Activated CD4-positive, alpha-beta T cell treated with anti-CD3 and anti-CD28 coated beads for 36 hours (primary cell): Measurements from ENCODE around the gene NTN5. TPM values are rescaled to one million over a fixed set of nuclear protein-coding genes. Genes with fewer than 3 reads are reported as not detected.

Experiments used
- ATAC-seq: fragments of 200-7000 bp; cut with Tn5 transposase; one replicate; pipeline ENCODE4 v1.10.0; 2021; ENCODE audit warnings: mild to moderate bottlenecking, moderate library complexity
- CTCF ChIA-PET: fragments of 350-600 bp; sonication (Branson Sonifier 250); formaldehyde crosslinking; loops from one replicate; lab custom pipeline; 2021; ENCODE audit warnings: antibody characterized with exemption; lab: Charles Lee
- POLR2A ChIA-PET: fragments of 350-600 bp; sonication (Branson Sonifier 250); formaldehyde crosslinking; loops from one replicate; lab custom pipeline; 2021; ENCODE audit warnings: antibody characterized with exemption, inconsistent platforms; lab: Charles Lee
- DNase-seq: peaks from one replicate; pipeline ENCODE4 v3.0.0-alpha.2; 2020
- H3K27ac Mint-ChIP-seq: one replicate; pipeline ENCODE4 v1.8.0; 2021; ENCODE audit warnings: mixed read lengths
- H3K27me3 Mint-ChIP-seq: one replicate; pipeline ENCODE4 v1.8.0; 2021; ENCODE audit warnings: mixed read lengths
- H3K36me3 Mint-ChIP-seq: one replicate; pipeline ENCODE4 v1.8.0; 2021; ENCODE audit warnings: low read depth, mixed read lengths
- H3K4me1 Mint-ChIP-seq: one replicate; pipeline ENCODE4 v1.8.0; 2021; ENCODE audit warnings: mixed read lengths
- H3K4me3 Mint-ChIP-seq: one replicate; pipeline ENCODE4 v1.8.0; 2021; ENCODE audit warnings: mild to moderate bottlenecking, moderate library complexity, mixed read lengths
- H3K9me3 Mint-ChIP-seq: one replicate; pipeline ENCODE4 v1.8.0; 2021; ENCODE audit warnings: low read depth, mixed read lengths
- intact Hi-C, 2 experiments: fragments of 100-400 bp; cut with DNase I in 1 of 2; cut with micrococcal nuclease in 1 of 2; formaldehyde crosslinking; loops; one replicate each; pipeline versions ENCODE4 v1.14.2 to v1.15.1; 2022 to 2024; cut with DNase I, micrococcal nuclease
- total RNA-seq, 2 experiments: library from RNA; stranded (reverse); gene quantifications; one replicate each; pipeline ENCODE4 v1.2.3, GENCODE V29; 2021

NTN5 gene
- total RNA-seq, 2 experiments from 2014 or later, result 0.50 to 0.60 TPM

GRCh38 chr19:48613852-48614435 is 58.9 kb downstream of the NTN5 start:
- Mint-ChIP-seq H3K27me3 (no peaks in the 10 kb centered on the region), H3K36me3 (peaks cover 38% of the 10 kb centered on the region), H3K27ac (peak overlapping the region; percentile 25), H3K9me3 (no peaks in the 10 kb centered on the region), H3K4me3 (no peak overlapping the region), H3K4me1 (peaks cover 21% of the 10 kb centered on the region)
- ChIA-PET CTCF (interaction anchor here (0.5 to 0.7 kb wide), 3 partner anchors 99 to 343 kb away, joined by 3 to 4 read pairs (median 4); no protein-coding TSS in a partner anchor), POLR2A (interaction anchor here (0.6 to 2.4 kb wide), 4 partner anchors 8 to 112 kb away, joined by 3 to 7 read pairs (median 4); no protein-coding TSS in a partner anchor)
- ATAC-seq, result no peak
- no peak for DNase-seq
- intact Hi-C loops, result no loop called here

GRCh38 chr19:48613024-48613851 is 59.6 kb downstream of the NTN5 start:
- ATAC-seq (no peak), DNase-seq (no peak)
- Mint-ChIP-seq H3K36me3 (peaks cover 32% of the 10 kb centered on the region), H3K4me3 (no peak overlapping the region), H3K27me3 (no peaks in the 10 kb centered on the region), H3K27ac (no peak overlapping the region), H3K4me1 (peaks cover 24% of the 10 kb centered on the region), H3K9me3 (no peaks in the 10 kb centered on the region)
- intact Hi-C loops, result no loop called here
- ChIA-PET CTCF (interaction anchor here (0.5 kb wide), 1 partner anchor 213 kb away, joined by 3 read pairs; no protein-coding TSS in a partner anchor), POLR2A (interaction anchor here (0.7 to 2.4 kb wide), 3 partner anchors 8 to 18 kb away, joined by 3 to 7 read pairs (median 4); no protein-coding TSS in a partner anchor)

GRCh38 chr19:48611872-48612271 is 60.9 kb downstream of the NTN5 start:
- ChIA-PET CTCF (interaction anchor here (0.7 kb wide), 1 partner anchor 1727 kb away, joined by 3 read pairs; no protein-coding TSS in a partner anchor), POLR2A (no interaction called here)
- Mint-ChIP-seq H3K27me3 (no peaks in the 10 kb centered on the region), H3K9me3 (no peaks in the 10 kb centered on the region), H3K4me1 (peaks cover 14% of the 10 kb centered on the region), H3K36me3 (peaks cover 18% of the 10 kb centered on the region), H3K27ac (no peak overlapping the region), H3K4me3 (no peak overlapping the region)
- ATAC-seq, result no peak
- DNase-seq, result no peak
- intact Hi-C loops, result no loop called here

Other genes with a start within 250 kb of the NTN5 start
- 10 to 100 TPM; 43.4 to 51.3 TPM for gene GRWD1, start 227.0 kb downstream of the NTN5 start, total RNA-seq
- 1 to 10 TPM in 1 of 2 experiments, under 1 TPM in 1; 0.86 to 1.1 TPM for gene KCNJ14, start 217.4 kb downstream of the NTN5 start, total RNA-seq
- 10 to 100 TPM; 22.5 to 24.2 TPM for gene CYTH2, start 203.6 kb downstream of the NTN5 start, total RNA-seq
- gene LMTK3, start 161.2 kb downstream of the NTN5 start, total RNA-seq, result 1 to 10 TPM; 3.9 to 4.5 TPM
- not detected for gene SULT2B1, start 120.8 kb downstream of the NTN5 start, total RNA-seq
- gene SPACA4, start 66.3 kb downstream of the NTN5 start, total RNA-seq, result not detected
- gene FAM83E, start 57.9 kb downstream of the NTN5 start, total RNA-seq, result 1 to 10 TPM; 1.5 to 4.1 TPM
- 1,000 to 10,000 TPM; 2,026 to 2,191 TPM for gene RPL18, start 53.8 kb downstream of the NTN5 start, total RNA-seq
- 10 to 100 TPM; 27.0 TPM for gene SPHK2, start 53.5 kb downstream of the NTN5 start, total RNA-seq
- 10 to 100 TPM in 1 of 2 experiments, 1 to 10 TPM in 1; 8.3 to 12.4 TPM for gene DBP, start 35.6 kb downstream of the NTN5 start, total RNA-seq
- 10 to 100 TPM; 11.5 to 18.0 TPM for gene CA11, start 26.8 kb downstream of the NTN5 start, total RNA-seq
- not detected for gene FUT2, start 23.0 kb upstream of the NTN5 start, total RNA-seq
- gene MAMSTR, start 46.7 kb upstream of the NTN5 start, total RNA-seq, result under 1 TPM; 0.69 to 0.70 TPM
- gene RASIP1, start 67.6 kb upstream of the NTN5 start, total RNA-seq, result under 1 TPM; 0.67 to 0.73 TPM
- not detected for gene IZUMO1, start 73.9 kb upstream of the NTN5 start, total RNA-seq
- gene FUT1, start 79.6 kb upstream of the NTN5 start, total RNA-seq, result under 1 TPM; 0.23 to 0.32 TPM
- gene FGF21, start 82.5 kb upstream of the NTN5 start, total RNA-seq, result not detected
- 10 to 100 TPM; 65.9 to 70.3 TPM for gene BCAT2, start 138.0 kb upstream of the NTN5 start, total RNA-seq
- gene HSD17B14, start 163.5 kb upstream of the NTN5 start, total RNA-seq, result under 1 TPM; 0.21 to 0.83 TPM
- 10 to 100 TPM in 1 of 2 experiments, 1 to 10 TPM in 1; 7.0 to 10.9 TPM for gene PLEKHA4, start 195.6 kb upstream of the NTN5 start, total RNA-seq
- gene PPP1R15A, start 199.4 kb upstream of the NTN5 start, total RNA-seq, result 10 to 100 TPM; 51.6 to 62.4 TPM
- gene TULP2, start 225.7 kb upstream of the NTN5 start, total RNA-seq, result under 1 TPM; 0.37 to 0.87 TPM
- gene NUCB1, start 227.3 kb upstream of the NTN5 start, total RNA-seq, result 100 to 1,000 TPM; 115 to 118 TPM